Suprapubic skin (tissue), 3 donors: ENCODE results near the gene RUBCN.

Experiments used
- EP300 ChIP-seq: sonication (generic); formaldehyde crosslinking; IDR thresholded peaks from one replicate; pipeline ENCODE4 v1.6.1; 2017; ENCODE audit warnings: antibody characterized with exemption
- POLR2A ChIP-seq, 2 donors: fragments of 450-650 bp; IDR thresholded peaks; one replicate each; pipeline ENCODE4 v1.6.1; 2017; ENCODE audit warnings: antibody characterized with exemption in 2 of 2, mild to moderate bottlenecking in 2 of 2, moderate library complexity in 2 of 2
- TF ChIP-seq, protein P1 (sequence below), 2 donors: fragments of 200-600 bp in 1 of 2; fragments of 450-650 bp in 1 of 2; sonication (generic) in 1 of 2; IDR thresholded peaks; one replicate each; pipeline ENCODE4 v1.5.1; 2016 to 2019; ENCODE audit warnings: antibody characterized with exemption in 2 of 2, mild to moderate bottlenecking in 1 of 2, moderate library complexity in 1 of 2

DNA sequence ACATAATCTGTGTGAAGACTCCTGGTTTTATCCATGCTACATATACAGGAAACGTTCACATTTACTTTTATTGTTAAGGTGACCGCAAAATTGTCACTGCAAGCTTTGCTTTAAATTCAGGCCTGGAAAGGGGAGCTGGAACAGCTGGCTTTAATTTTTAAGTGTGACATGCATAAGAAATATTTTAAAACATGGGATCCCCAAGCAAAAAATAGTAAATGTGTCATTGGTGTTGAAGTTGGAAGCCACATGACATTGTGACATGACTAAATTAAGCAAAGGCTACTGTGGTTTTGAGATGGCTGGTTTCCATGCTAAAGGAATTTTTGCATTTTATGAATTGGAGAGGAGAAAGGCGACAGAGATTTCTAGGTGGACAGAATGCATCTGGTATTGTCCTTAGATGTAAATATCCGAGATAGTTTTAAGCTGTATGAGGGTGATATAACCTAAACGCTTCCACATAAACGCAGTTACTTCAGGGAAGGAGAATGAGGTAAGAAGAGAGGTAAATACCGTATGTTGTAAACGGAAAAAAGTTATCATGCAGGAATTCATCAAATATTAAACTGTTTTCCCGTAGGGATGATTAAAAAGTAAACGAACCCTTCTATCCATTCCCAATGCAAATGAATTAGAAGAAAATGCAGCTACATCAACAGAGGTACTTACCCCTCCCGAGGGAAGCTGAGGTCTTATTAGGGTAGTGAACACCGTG lies 12.1 kb upstream of the RUBCN start:
- TF ChIP-seq, protein P1, sequence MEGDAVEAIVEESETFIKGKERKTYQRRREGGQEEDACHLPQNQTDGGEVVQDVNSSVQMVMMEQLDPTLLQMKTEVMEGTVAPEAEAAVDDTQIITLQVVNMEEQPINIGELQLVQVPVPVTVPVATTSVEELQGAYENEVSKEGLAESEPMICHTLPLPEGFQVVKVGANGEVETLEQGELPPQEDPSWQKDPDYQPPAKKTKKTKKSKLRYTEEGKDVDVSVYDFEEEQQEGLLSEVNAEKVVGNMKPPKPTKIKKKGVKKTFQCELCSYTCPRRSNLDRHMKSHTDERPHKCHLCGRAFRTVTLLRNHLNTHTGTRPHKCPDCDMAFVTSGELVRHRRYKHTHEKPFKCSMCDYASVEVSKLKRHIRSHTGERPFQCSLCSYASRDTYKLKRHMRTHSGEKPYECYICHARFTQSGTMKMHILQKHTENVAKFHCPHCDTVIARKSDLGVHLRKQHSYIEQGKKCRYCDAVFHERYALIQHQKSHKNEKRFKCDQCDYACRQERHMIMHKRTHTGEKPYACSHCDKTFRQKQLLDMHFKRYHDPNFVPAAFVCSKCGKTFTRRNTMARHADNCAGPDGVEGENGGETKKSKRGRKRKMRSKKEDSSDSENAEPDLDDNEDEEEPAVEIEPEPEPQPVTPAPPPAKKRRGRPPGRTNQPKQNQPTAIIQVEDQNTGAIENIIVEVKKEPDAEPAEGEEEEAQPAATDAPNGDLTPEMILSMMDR (IDR thresholded peaks at IDR 0.05) = no peak
- TF ChIP-seq POLR2A (IDR thresholded peaks at IDR 0.05) (no peak), EP300 (no peak)
